GM12874 (cell line): ENCODE measurements around the gene SLC25A51.

Experiments used
- TF ChIP-seq, protein P1 (sequence below): IDR thresholded peaks from 2 replicates; pipeline ENCODE4 v1.5.1; 2011; ENCODE audit warnings: low read depth, mild to moderate bottlenecking, control low read depth, low read length, moderate library complexity; ENCODE audit not compliant: insufficient read depth

The SLC25A51 gene

DNA sequence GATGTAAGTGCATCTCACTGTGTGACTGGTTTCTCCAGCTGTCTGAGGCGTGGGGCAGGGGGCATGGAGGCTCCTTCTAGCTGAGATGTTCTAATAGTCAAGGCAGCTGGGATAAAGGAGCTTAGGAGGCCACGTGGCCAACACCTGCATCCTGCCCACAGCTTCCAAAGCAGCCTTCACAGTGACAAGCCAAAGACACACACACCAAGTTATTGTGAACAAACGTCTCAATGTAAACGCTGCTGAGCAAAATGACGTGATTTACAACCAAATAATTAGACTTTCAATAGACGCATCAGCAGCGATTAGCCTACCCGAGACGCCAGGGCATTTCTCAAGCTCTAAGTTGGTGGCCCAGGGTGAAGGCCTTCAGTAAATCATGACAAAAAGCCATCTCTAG lies 23.2 kb upstream of the SLC25A51 start:
- TF ChIP-seq, protein P1, sequence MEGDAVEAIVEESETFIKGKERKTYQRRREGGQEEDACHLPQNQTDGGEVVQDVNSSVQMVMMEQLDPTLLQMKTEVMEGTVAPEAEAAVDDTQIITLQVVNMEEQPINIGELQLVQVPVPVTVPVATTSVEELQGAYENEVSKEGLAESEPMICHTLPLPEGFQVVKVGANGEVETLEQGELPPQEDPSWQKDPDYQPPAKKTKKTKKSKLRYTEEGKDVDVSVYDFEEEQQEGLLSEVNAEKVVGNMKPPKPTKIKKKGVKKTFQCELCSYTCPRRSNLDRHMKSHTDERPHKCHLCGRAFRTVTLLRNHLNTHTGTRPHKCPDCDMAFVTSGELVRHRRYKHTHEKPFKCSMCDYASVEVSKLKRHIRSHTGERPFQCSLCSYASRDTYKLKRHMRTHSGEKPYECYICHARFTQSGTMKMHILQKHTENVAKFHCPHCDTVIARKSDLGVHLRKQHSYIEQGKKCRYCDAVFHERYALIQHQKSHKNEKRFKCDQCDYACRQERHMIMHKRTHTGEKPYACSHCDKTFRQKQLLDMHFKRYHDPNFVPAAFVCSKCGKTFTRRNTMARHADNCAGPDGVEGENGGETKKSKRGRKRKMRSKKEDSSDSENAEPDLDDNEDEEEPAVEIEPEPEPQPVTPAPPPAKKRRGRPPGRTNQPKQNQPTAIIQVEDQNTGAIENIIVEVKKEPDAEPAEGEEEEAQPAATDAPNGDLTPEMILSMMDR = no peak

DNA sequence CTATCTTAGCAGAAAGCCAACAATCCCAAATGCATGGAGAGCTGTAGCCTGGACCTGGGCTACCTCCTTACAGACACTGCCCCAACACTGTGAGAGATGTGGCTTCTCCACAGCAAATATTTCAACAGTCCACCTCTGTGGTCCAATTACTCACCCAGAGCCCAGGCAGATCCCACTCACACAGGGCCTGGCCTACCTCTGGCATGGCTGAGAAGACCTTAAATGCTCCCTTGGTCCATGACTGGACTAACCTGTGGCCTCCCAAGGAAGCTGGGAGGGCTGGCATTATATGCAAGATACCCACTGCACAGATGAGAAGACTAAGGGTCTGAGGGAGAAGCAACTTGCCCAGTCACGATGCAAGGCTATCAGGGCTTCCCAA lies 22.8 kb upstream of the SLC25A51 start:
- TF ChIP-seq, protein P1 = no peak

DNA sequence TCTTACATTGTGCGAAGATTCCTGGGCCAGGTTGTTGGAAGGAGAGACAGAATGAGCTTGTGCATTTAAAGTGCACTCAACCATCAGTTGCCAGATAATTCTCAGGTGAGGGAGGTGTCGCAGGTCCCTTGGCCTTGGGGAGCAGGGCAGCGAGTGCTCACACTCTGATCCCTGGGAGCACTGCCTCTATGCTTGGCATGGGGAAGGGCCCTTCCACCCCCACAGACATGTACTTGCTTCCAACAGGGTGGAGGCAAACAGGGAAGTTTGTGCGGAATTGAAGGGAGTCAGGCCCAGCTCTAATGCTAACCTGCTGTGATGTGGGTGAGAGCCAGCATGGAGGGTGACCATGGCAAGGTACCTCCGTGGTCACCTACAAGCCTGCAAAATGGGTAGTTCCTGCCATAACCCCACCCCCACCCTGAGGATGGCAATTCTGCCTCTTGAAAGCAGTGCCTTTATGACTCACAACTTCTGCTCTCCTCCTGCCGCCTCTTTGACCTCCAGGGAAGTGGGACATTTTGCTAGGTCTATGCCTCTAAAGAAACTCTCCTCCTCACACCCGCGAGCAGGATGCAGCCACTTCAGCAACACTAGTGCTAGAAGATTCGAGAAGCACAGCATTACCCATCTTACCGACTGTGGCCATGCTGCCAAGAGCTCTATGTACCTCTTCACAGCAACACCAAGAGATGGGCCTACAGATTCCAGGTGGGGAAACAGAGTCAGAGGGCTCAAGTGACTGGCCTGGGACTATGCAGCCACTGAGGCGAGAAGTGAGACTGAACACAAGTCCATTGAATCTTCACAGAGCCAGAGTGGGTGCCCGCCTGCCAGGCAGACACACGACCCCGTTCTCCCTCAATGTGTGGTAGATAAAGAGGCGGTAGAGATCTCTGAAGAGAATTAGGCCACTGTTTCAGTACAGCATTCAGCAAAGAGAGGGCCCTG lies 22.1 kb upstream of the SLC25A51 start:
- TF ChIP-seq, protein P1 = no peak

DNA sequence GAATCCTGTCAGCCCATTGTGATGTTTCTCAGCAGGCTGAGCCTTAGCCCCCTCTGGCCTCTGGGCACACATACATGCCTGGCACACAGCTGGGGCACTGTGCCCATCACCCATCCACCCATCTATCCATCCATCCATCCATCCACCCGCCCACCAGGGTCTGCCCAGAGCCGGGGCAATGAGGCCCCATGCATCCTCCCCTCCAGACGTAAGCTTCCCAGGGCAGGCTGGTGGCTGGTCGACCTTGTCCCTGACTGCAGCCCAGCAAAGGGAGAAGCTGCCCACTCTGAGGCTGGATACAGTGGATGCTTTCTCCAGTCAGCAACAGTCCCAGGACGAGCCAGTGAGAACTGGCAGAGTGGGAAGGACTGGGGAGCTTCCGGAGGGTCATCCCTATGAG lies 21.1 kb upstream of the SLC25A51 start:
- TF ChIP-seq, protein P1 = no peak

DNA sequence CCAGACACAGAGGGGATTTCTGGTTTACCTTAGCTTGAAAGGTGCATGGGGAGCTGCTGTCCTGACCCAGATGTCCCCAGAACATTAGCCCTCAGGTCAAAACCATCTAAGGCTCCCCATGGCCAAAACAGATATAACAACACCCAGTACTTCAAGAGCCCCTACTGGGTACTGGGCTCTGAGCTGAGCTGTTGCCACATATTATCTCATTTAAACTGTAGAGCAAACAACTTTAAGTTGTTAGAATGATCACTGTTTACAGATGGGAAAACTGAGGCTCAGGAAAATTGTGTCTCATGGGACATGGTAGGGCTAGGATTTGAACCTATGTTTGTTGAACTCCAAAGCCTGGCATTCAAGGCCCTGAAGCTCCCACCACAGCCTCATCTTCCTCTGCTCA lies 20.6 kb upstream of the SLC25A51 start:
- TF ChIP-seq, protein P1 = no peak

DNA sequence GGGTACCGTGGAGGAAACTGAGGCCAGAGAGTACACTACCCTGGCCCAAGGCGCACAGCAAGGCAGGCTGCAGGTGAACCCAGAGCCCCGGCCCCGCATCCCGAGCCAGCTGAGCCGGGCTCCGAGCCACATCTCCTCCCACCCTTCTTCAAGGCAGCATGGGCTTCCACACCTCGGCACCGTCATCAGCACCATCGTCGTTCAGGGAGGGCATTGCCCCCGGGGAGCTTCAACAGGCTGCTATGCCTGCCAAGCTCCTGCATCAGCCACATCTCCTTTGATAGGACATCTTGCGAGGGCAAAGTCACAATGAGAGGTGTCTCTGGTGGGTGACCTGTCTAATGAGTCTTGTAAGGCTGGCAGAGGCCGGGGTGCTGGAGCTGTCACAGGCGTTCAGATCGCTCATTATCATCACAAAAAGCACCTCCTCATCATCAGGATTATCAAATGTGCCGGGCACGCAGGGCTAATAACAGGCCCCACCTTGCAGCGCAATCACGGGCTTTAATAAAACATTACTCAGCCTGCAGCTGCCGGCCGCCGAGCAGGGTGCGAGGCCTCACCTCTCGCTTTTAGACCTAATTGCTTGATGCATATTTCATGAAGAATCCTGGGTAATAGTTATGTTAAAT lies 20.0 kb upstream of the SLC25A51 start:
- TF ChIP-seq, protein P1 = no peak

DNA sequence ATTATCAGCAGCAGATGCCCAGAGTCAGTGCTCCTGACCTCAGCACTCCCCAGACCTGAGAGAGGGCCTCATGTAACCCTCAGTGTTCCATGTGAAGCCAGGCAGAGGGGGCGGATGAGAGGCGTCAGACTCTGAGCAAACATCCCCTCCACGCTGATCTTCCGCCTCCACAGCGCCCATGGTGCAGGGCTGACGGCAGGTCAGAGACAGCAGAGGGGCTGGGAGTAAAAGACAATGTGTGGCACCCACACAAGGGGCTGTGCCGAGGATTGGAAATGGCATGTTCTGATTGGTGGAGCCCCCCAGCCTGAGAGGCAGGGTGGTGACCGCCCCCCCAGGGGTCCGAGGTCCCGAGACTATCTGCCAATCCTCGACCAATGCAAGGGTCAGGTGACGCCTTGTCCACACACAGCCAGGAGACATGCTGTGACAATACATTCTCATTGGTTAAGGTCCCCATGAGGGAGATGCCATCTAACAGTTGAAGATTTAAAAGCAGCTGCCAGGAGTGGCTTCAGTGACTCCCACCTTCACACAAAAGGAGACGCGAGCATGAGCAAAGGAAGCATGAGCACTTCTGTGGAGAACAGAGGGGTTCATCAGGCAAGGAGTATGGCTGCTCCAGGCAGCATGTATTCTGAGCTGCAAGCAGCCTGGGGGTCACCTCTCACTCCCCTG lies 19.3 kb upstream of the SLC25A51 start:
- TF ChIP-seq, protein P1 = no peak
